ENCODE results near the gene MISP3. TPM values are rescaled to one million over a fixed set of nuclear protein-coding genes. Genes with fewer than 3 reads are reported as not detected.

Gene MISP3
- total RNA-seq, 4 donors from 2014 or later, result 0.55 to 23.8 (median 2.0) TPM; not detected in 1

GRCh38 chr19:14061751-14062557 lies 10.6 kb upstream of the MISP3 start, which contains the start of gene PALM3:
Gene PALM3 (minus strand): TSS chr19:14062076. CDS start chr19:14061980, 96 bp downstream.
- H3K36me3 ChIP-seq, result no peaks in the 10 kb centered on the region
- no peak for TF ChIP-seq POLR2A (IDR thresholded peaks at IDR 0.05)
- TF ChIP-seq CTCF (IDR thresholded peaks at IDR 0.05), result no peak
- no peak within 1 kb of the TSS for H3K27ac ChIP-seq
- DNase-seq, result no peak
- H3K4me1 ChIP-seq, result peaks cover 0 to 7% of the 10 kb centered on the region in 2 donors
- H3K9me3 ChIP-seq, result no peaks in the 10 kb centered on the region
- H3K4me3 ChIP-seq, result no peak within 1 kb of the TSS
- intact Hi-C loops (cut with DNase I; ENCODE audit: low total_unique reads), result no loop called here
- peaks cover 0 to 8% of the 10 kb centered on the region in 2 donors for H3K27me3 ChIP-seq

- DNase-seq, result no peak
- H3K9me3 ChIP-seq, result no peaks in the 10 kb centered on the region
- TF ChIP-seq CTCF (IDR thresholded peaks at IDR 0.05), result no peak
- no peak for TF ChIP-seq POLR2A (IDR thresholded peaks at IDR 0.05)
- H3K27ac ChIP-seq, result no peak overlapping the region
- H3K4me3 ChIP-seq, result no peak overlapping the region
- peaks cover 0 to 5% of the 10 kb centered on the region in 2 donors for H3K4me1 ChIP-seq
- intact Hi-C loops (cut with DNase I; ENCODE audit: low total_unique reads), result no loop called here
- H3K36me3 ChIP-seq, result no peaks in the 10 kb centered on the region
- peaks cover 0 to 8% of the 10 kb centered on the region in 2 donors for H3K27me3 ChIP-seq
Observed at GRCh38 chr19:14062558-14062855, 10.1 kb upstream of the MISP3 start.

GRCh38 chr19:14063105-14063504 lies 9.5 kb upstream of the MISP3 start:
- Histone ChIP-seq H3K4me1 (no peaks in the 10 kb centered on the region), H3K36me3 (no peaks in the 10 kb centered on the region), H3K4me3 (no peak overlapping the region), H3K27ac (no peak overlapping the region), H3K9me3 (no peaks in the 10 kb centered on the region), H3K27me3 (peaks cover 0 to 8% of the 10 kb centered on the region in 2 donors)
- TF ChIP-seq CTCF (IDR thresholded peaks at IDR 0.05), result no peak
- no peak for TF ChIP-seq POLR2A (IDR thresholded peaks at IDR 0.05)
- no peak for DNase-seq
- intact Hi-C loops (cut with DNase I; ENCODE audit: low total_unique reads), result no loop called here

GRCh38 chr19:14066134-14066533 lies 6.5 kb upstream of the MISP3 start:
- Histone ChIP-seq H3K4me1 (no peaks in the 10 kb centered on the region), H3K36me3 (no peaks in the 10 kb centered on the region), H3K4me3 (no peak overlapping the region), H3K27me3 (no peaks in the 10 kb centered on the region), H3K9me3 (no peaks in the 10 kb centered on the region), H3K27ac (no peak overlapping the region)
- TF ChIP-seq POLR2A (IDR thresholded peaks at IDR 0.05) (no peak), CTCF (IDR thresholded peaks at IDR 0.05) (no peak)
- intact Hi-C loops (cut with DNase I; ENCODE audit: low total_unique reads), result no loop called here
- DNase-seq, result no peak

- Histone ChIP-seq H3K4me3 (no peak overlapping the region), H3K4me1 (peaks cover 0 to 4% of the 10 kb centered on the region in 2 donors), H3K9me3 (no peaks in the 10 kb centered on the region), H3K27me3 (no peaks in the 10 kb centered on the region), H3K27ac (no peak overlapping the region), H3K36me3 (no peaks in the 10 kb centered on the region)
- TF ChIP-seq POLR2A (IDR thresholded peaks at IDR 0.05) (no peak), CTCF (IDR thresholded peaks at IDR 0.05) (no peak)
- intact Hi-C loops (cut with DNase I; ENCODE audit: low total_unique reads), result loop anchor here (5.0 kb wide), 1 partner anchor 473 kb away; no protein-coding TSS in a partner anchor
- DNase-seq, result no peak
Observed at GRCh38 chr19:14070268-14071050, 2.1 kb upstream of the MISP3 start.

Measured in uterus (tissue), 4 donors.